Panc1 (cell line): ENCODE measurements around the gene METTL1. TPM values are rescaled to one million over a fixed set of nuclear protein-coding genes. Genes with fewer than 3 reads are reported as not detected.

Experiments used
- ATAC-seq: fragments of 200-7000 bp; cut with Tn5 transposase; 2 replicates; pipeline ENCODE4 v1.9.1; 2020; ENCODE audit warnings: mild to moderate bottlenecking, moderate library complexity
- BruUV-seq: library from RNA; stranded (reverse); fragments of 400-500 nt; replicated peaks from 2 replicates; lab custom pipeline; 2021; lab: Mats Ljungman, UMichigan
- CTCF ChIA-PET: fragments of 300-600 bp; sonication (Branson Sonifier 250); formaldehyde crosslinking; loops from one replicate; lab custom pipeline; 2022; ENCODE audit warnings: antibody characterized with exemption; lab: Charles Lee
- POLR2A ChIA-PET: fragments of 300-600 bp; sonication (Branson Sonifier 250); formaldehyde crosslinking; loops from one replicate; lab custom pipeline; 2022; ENCODE audit warnings: antibody characterized with exemption; lab: Charles Lee
- DNase-seq: peaks from one replicate; pipeline ENCODE4 v3.0.0-alpha.2; 2010; ENCODE audit warnings: low read depth, low spot score
- H3K27ac ChIP-seq: 2 replicates; pipeline ENCODE4 v1.5.1; 2011; ENCODE audit warnings: mild to moderate bottlenecking, low read length, inconsistent platforms
- H3K27me3 ChIP-seq: fragments of 200-500 bp; sonication (Bioruptor generic); 2 replicates; pipeline ENCODE4 v1.6.0; 2014; ENCODE audit warnings: low read length, inconsistent platforms; ENCODE audit not compliant: control insufficient read depth, insufficient read depth
- H3K36me3 ChIP-seq: fragments of 200-500 bp; sonication (Bioruptor generic); 2 replicates; pipeline ENCODE4 v1.5.1; 2014; ENCODE audit warnings: inconsistent platforms, mild to moderate bottlenecking, low read length, moderate library complexity; ENCODE audit not compliant: control insufficient read depth, insufficient read depth
- H3K4me1 ChIP-seq: 2 replicates; pipeline ENCODE4 v1.5.1; 2011; ENCODE audit warnings: inconsistent platforms, mild to moderate bottlenecking, low read length, moderate library complexity; ENCODE audit not compliant: control insufficient read depth, insufficient read depth
- H3K4me3 ChIP-seq, 2 experiments: 2 replicates each; pipeline ENCODE4 v1.5.1; 2011 to 2012; ENCODE audit warnings: low read depth in 2 of 2, low read length in 2 of 2, mild to moderate bottlenecking in 2 of 2, inconsistent platforms in 1 of 2, moderate library complexity in 1 of 2
- H3K9me3 ChIP-seq: fragments of 200-500 bp; sonication (Bioruptor generic); 2 replicates; pipeline ENCODE4 v1.5.1; 2014; ENCODE audit warnings: low read depth, mild to moderate bottlenecking, inconsistent platforms, low read length, moderate library complexity; ENCODE audit not compliant: control insufficient read depth, insufficient read depth
- CTCF ChIP-seq: fragments of 450-650 bp; IDR thresholded peaks from 2 replicates; pipeline ENCODE4 v1.5.1; 2017; ENCODE audit warnings: mild to moderate bottlenecking
- POLR2AphosphoS5 ChIP-seq: IDR thresholded peaks from 2 replicates; pipeline ENCODE4 v1.6.1; 2012; ENCODE audit warnings: mild to moderate bottlenecking, low read depth, low read length, moderate library complexity
- REST ChIP-seq, 2 experiments: IDR thresholded peaks; 2 replicates each; pipeline ENCODE4 v1.6.1; 2011 to 2012; ENCODE audit warnings: low read depth in 2 of 2, control low read depth in 1 of 2, low read length in 1 of 2, mild to moderate bottlenecking in 1 of 2, moderate library complexity in 1 of 2; ENCODE audit not compliant: insufficient read depth in 1 of 2
- SIN3A ChIP-seq: IDR thresholded peaks from 2 replicates; pipeline ENCODE4 v1.6.1; 2012; ENCODE audit warnings: low read depth, mild to moderate bottlenecking, low read length, moderate library complexity, borderline replicate concordance; ENCODE audit not compliant: insufficient read depth
- TCF7L2 ChIP-seq: IDR thresholded peaks from 2 replicates; pipeline ENCODE4 v1.6.1; 2011; ENCODE audit warnings: mild to moderate bottlenecking, low read depth, low read length, inconsistent platforms
- in situ Hi-C: cut with HindIII; loops from 2 replicates; pipeline ENCODE4 v1.10.0; 2016; ENCODE audit warnings: low sequenced_read_pairs, low pct_unique_long_range_greater_than_20kb
- intact Hi-C: fragments of 100-400 bp; cut with micrococcal nuclease; formaldehyde crosslinking; loops from one replicate; pipeline ENCODE4 v1.10.0; 2022; ENCODE audit not compliant: unreplicated experiment
- total RNA-seq: library from RNA; stranded (reverse); gene quantifications from one replicate; pipeline ENCODE4 v1.2.1, GENCODE V29; 2021; ENCODE audit not compliant: unreplicated experiment

METTL1 gene
- total RNA-seq, 1 experiment from 2014 or later, result 46.5 TPM

GRCh38 chr12:57770734-57771133, 1.2 kb downstream of the METTL1 start:
- no TSS peak for BruUV-seq
- ChIA-PET POLR2A (interaction anchor here (0.7 kb wide), 1 partner anchor 15 kb away, joined by 12 read pairs; no protein-coding TSS in a partner anchor), CTCF (no interaction called here)
- ATAC-seq (no peak), DNase-seq (no peak)
- in situ Hi-C loops, result no loop called here
- Histone ChIP-seq H3K27ac (peak overlapping the region; percentile 96), H3K4me3 (peak overlapping the region; percentile 81 to 94; a peak in 3 of 4 replicates), H3K36me3 (peaks cover 2% of the 10 kb centered on the region; the same call in 1 of the 2 replicates), H3K4me1 (peaks cover 16% of the 10 kb centered on the region), H3K9me3 (no peaks in the 10 kb centered on the region), H3K27me3 (no peaks in the 10 kb centered on the region)
- TF ChIP-seq POLR2AphosphoS5, result no peak
- TF ChIP-seq SIN3A, result no peak
- TF ChIP-seq TCF7L2, result no peak
- TF ChIP-seq REST (IDR thresholded peaks at IDR 0.05; ENCODE audit: insufficient read depth in 1 of 2, low read depth in 2 of 2, low read length in 1 of 2), result no peak
- no peak for TF ChIP-seq CTCF
- intact Hi-C loops, result no loop called here

GRCh38 chr12:57769594-57769993, 2.3 kb downstream of the METTL1 start:
- TF ChIP-seq SIN3A, result no peak
- TF ChIP-seq CTCF, result no peak
- TF ChIP-seq TCF7L2, result no peak
- no peak for TF ChIP-seq POLR2AphosphoS5
- TF ChIP-seq REST (IDR thresholded peaks at IDR 0.05; ENCODE audit: insufficient read depth in 1 of 2, low read depth in 2 of 2, low read length in 1 of 2), result no peak
- H3K9me3 ChIP-seq, result no peaks in the 10 kb centered on the region
- in situ Hi-C loops, result no loop called here
- H3K27me3 ChIP-seq, result 0 out of 2 replicates have a peak, but pooled peaks cover 1% of the 10 kb centered on the region
- H3K36me3 ChIP-seq, result peaks cover 2% of the 10 kb centered on the region; the same call in 1 of the 2 replicates
- intact Hi-C loops, result no loop called here
- no peak overlapping the region for H3K27ac ChIP-seq
- DNase-seq (no peak), ATAC-seq (no peak)
- peaks cover 19% of the 10 kb centered on the region for H3K4me1 ChIP-seq
- POLR2A ChIA-PET, result no interaction called here
- CTCF ChIA-PET, result no interaction called here
- no TSS peak for BruUV-seq
- no peak overlapping the region for H3K4me3 ChIP-seq
